ENCODE data around the gene NOX4.
"Not testable (repeated sequence)": the region's sequence is repeated elsewhere in the genome, so short reads cannot be mapped to it uniquely, and the experiment has no call there.

The NOX4 gene

GRCh38 chr11:89457190-89457589 is 34.0 kb downstream of the NOX4 start:
- no peak for DNase-seq

GRCh38 chr11:89456681-89457080 is 34.5 kb downstream of the NOX4 start:
- no peak for DNase-seq

- DNase-seq: no peak
Observed at GRCh38 chr11:89452780-89453179, 38.4 kb downstream of the NOX4 start.

GRCh38 chr11:89447845-89448244 is 43.3 kb downstream of the NOX4 start:
- DNase-seq: no peak

- no peak for DNase-seq
Observed at GRCh38 chr11:89443361-89444322, 47.5 kb downstream of the NOX4 start.

GRCh38 chr11:89442801-89443200 is 48.4 kb downstream of the NOX4 start:
- no peak for DNase-seq

GRCh38 chr11:89441606-89442005 is 49.6 kb downstream of the NOX4 start:
- DNase-seq: no peak

GRCh38 chr11:89437317-89437716 is 53.9 kb downstream of the NOX4 start:
- DNase-seq: no peak

- DNase-seq: no peak
Observed at GRCh38 chr11:89436071-89436470, 55.1 kb downstream of the NOX4 start.

- no peak for DNase-seq
Observed at GRCh38 chr11:89433278-89433677, 57.9 kb downstream of the NOX4 start.

- DNase-seq: not testable (repeated sequence)
Observed at GRCh38 chr11:89432182-89432581, 59.0 kb downstream of the NOX4 start.

- DNase-seq: not testable (repeated sequence)
Observed at GRCh38 chr11:89426501-89426900, 64.7 kb downstream of the NOX4 start.

GRCh38 chr11:89421718-89422117 is 69.5 kb downstream of the NOX4 start:
- no peak for DNase-seq

GRCh38 chr11:89420981-89421380 is 70.2 kb downstream of the NOX4 start:
- DNase-seq: no peak

GRCh38 chr11:89416961-89417360 is 74.2 kb downstream of the NOX4 start:
- no peak for DNase-seq

- not testable (repeated sequence) for DNase-seq
Observed at GRCh38 chr11:89411112-89411511, 80.1 kb downstream of the NOX4 start.

GRCh38 chr11:89410666-89411065 is 80.5 kb downstream of the NOX4 start:
- not testable (repeated sequence) for DNase-seq

- DNase-seq: not testable (repeated sequence)
Observed at GRCh38 chr11:89408441-89408840, 82.7 kb downstream of the NOX4 start.

- no peak for DNase-seq
Observed at GRCh38 chr11:89405629-89406028, 85.5 kb downstream of the NOX4 start.

- DNase-seq: not testable (repeated sequence)
Observed at GRCh38 chr11:89391654-89392053, 99.5 kb downstream of the NOX4 start.

GRCh38 chr11:89387501-89387900 is 103.7 kb downstream of the NOX4 start:
- DNase-seq: not testable (repeated sequence)

- not testable (repeated sequence) for DNase-seq
Observed at GRCh38 chr11:89382986-89383385, 108.2 kb downstream of the NOX4 start.

- no peak for DNase-seq
Observed at GRCh38 chr11:89381094-89381493, 110.1 kb downstream of the NOX4 start.

GRCh38 chr11:89379976-89380771 is 111.0 kb downstream of the NOX4 start:
- DNase-seq: not testable (repeated sequence)
